A549 treated with Mapracorat at 1 μM for 4 hours (cell line): Measurements from ENCODE around the gene ACTR2. TPM values are rescaled to one million over a fixed set of nuclear protein-coding genes. Genes with fewer than 3 reads are reported as not detected.

Experiments
- total RNA-seq: library from RNA; stranded (reverse); fragments of 200-300 nt; extraction: Qiagen RNA extraction; gene quantifications from 5 replicates; pipeline ENCODE4 v1.2.3, GENCODE V29; 2022

Gene ACTR2
- 133 to 180 TPM (median 165 TPM) in 5 replicates for total RNA-seq

GRCh38 chr2:65227456-65228262 is at the start of gene ACTR2:
Gene ACTR2 (plus strand): TSS chr2:65227831. CDS start chr2:65227910, 79 bp downstream.

Other genes with a start within 250 kb of the ACTR2 start
- gene SLC1A4, start 238.4 kb upstream of the ACTR2 start, total RNA-seq, result 9.0 to 10.5 TPM (median 9.5 TPM) in 5 replicates
- 8.8 to 13.4 TPM (median 11.2 TPM) in 5 replicates for gene CEP68, start 171.4 kb upstream of the ACTR2 start, total RNA-seq
- 209 to 244 TPM (median 232 TPM) in 5 replicates for gene RAB1A, start 97.7 kb upstream of the ACTR2 start, total RNA-seq
- 26.9 to 36.0 TPM (median 30.9 TPM) in 5 replicates for gene SPRED2, start 204.8 kb downstream of the ACTR2 start, total RNA-seq